DOHH2 (cell line): ENCODE results near the gene FAM168B.

Experiments
- CTCF ChIP-seq: fragments of 200-600 bp; sonication (generic); IDR thresholded peaks from one replicate; pipeline ENCODE4 v1.5.1; 2014; ENCODE audit warnings: antibody characterized with exemption, mild to moderate bottlenecking, low read depth, low read length; ENCODE audit not compliant: poor library complexity, severe bottlenecking
- EZH2phosphoT487 ChIP-seq: fragments of 200-600 bp; sonication (generic); IDR thresholded peaks from 2 replicates; pipeline ENCODE4 v1.6.1; 2017; ENCODE audit warnings: borderline replicate concordance, mild to moderate bottlenecking, antibody characterized with exemption, low read length, moderate library complexity, mixed read lengths

- TF ChIP-seq CTCF (no peak), EZH2phosphoT487 (no peak)
Observed at GRCh38 chr2:131067465-131068125, 25.7 kb downstream of the FAM168B start.
